ENCODE measurements around the gene RLN3. TPM values are rescaled to one million over a fixed set of nuclear protein-coding genes. Genes with fewer than 3 reads are reported as not detected.
A peak's percentile ranks its signal among the peaks of the same experiment; 100 is the strongest.

RLN3 gene
- polyA plus RNA-seq, 5 donors = not detected

- DNase-seq = no peak
Observed at GRCh38 chr19:14054099-14054498, 26.2 kb downstream of the RLN3 start.

- no peak for DNase-seq
Observed at GRCh38 chr19:14054721-14055120, 26.8 kb downstream of the RLN3 start.

- no peak for DNase-seq
Observed at GRCh38 chr19:14055396-14055795, 27.4 kb downstream of the RLN3 start.

GRCh38 chr19:14056069-14056666 lies 28.2 kb downstream of the RLN3 start:
- no peak for DNase-seq

- no peak for DNase-seq
Observed at GRCh38 chr19:14056741-14057356, 28.9 kb downstream of the RLN3 start.

- no peak for DNase-seq
Observed at GRCh38 chr19:14058182-14059092, 30.5 kb downstream of the RLN3 start.

- DNase-seq = no peak
Observed at GRCh38 chr19:14059093-14059480, 31.1 kb downstream of the RLN3 start.

- no peak for DNase-seq
Observed at GRCh38 chr19:14059652-14060155, 31.8 kb downstream of the RLN3 start.

- DNase-seq = no peak
Observed at GRCh38 chr19:14061081-14061749, 33.3 kb downstream of the RLN3 start.

GRCh38 chr19:14061751-14062557 lies 34.0 kb downstream of the RLN3 start, which contains the start of gene PALM3:
Gene PALM3 (minus strand): TSS chr19:14062076. CDS start chr19:14061980, 96 bp downstream.
- peak; percentile 54 to 56 for DNase-seq

- DNase-seq = no peak
Observed at GRCh38 chr19:14062558-14062855, 34.6 kb downstream of the RLN3 start.

- DNase-seq = no peak
Observed at GRCh38 chr19:14063105-14063504, 35.2 kb downstream of the RLN3 start.

- DNase-seq = no peak
Observed at GRCh38 chr19:14066134-14066533, 38.2 kb downstream of the RLN3 start.

- DNase-seq = no peak
Observed at GRCh38 chr19:14070268-14071050, 42.5 kb downstream of the RLN3 start.

GRCh38 chr19:14072535-14073260 lies 44.8 kb downstream of the RLN3 start, which contains the start of gene MISP3:
Gene MISP3 (plus strand): TSS chr19:14072786. CDS start chr19:14073310, 524 bp downstream.
- no peak for DNase-seq

GRCh38 chr19:14073261-14073924 lies 45.4 kb downstream of the RLN3 start:
- DNase-seq = peak in 1 of 2 donors; percentile 68

GRCh38 chr19:14073925-14074838 lies 46.2 kb downstream of the RLN3 start:
- no peak for DNase-seq

GRCh38 chr19:14078411-14078810 lies 50.5 kb downstream of the RLN3 start:
- no peak for DNase-seq
